HepG2 (cell line): ENCODE results near the gene SMARCAD1.

Source experiments
- ATF2 ChIP-seq: sonication (generic); formaldehyde crosslinking; IDR thresholded peaks from 2 replicates; pipeline ENCODE4 v1.4.0; 2020; ENCODE audit warnings: missing genetic modification reagents
- GTF2F1 ChIP-seq: fragments of 150-350 bp; IDR thresholded peaks from 2 replicates; pipeline ENCODE4 v1.6.1; 2014; ENCODE audit warnings: low read length
- ZNF121 ChIP-seq: sonication (generic); formaldehyde crosslinking; IDR thresholded peaks from 2 replicates; pipeline ENCODE4 v1.5.0; 2020; ENCODE audit warnings: mild to moderate bottlenecking, missing genetic modification reagents
- ZNF496 ChIP-seq: sonication (generic); formaldehyde crosslinking; IDR thresholded peaks from 2 replicates; pipeline ENCODE4 v1.8.1; 2023; ENCODE audit warnings: mild to moderate bottlenecking, moderate library complexity, missing genetic modification reagents; ENCODE audit not compliant: insufficient replicate concordance

- TF ChIP-seq ZNF121 (no peak), GTF2F1 (no peak), ZNF496 (CRISPR knock-in tag) (no peak), ATF2 (CRISPR knock-in tag) (no peak)
Measured at GRCh38 chr4:94235825-94236224, 28.2 kb downstream of the SMARCAD1 start.
